WTC11 (cell line): Measurements from ENCODE around the gene UPF1. TPM values are rescaled to one million over a fixed set of nuclear protein-coding genes. Genes with fewer than 3 reads are reported as not detected.

Source experiments
- ATAC-seq: fragments of 200-7000 bp; cut with Tn5 transposase; 2 replicates; pipeline ENCODE4 v1.10.0; 2021; ENCODE audit warnings: mild to moderate bottlenecking, moderate library complexity
- CTCF ChIA-PET: fragments of 300-600 bp; sonication (Branson Sonifier 250); formaldehyde crosslinking; loops from one replicate; lab custom pipeline; 2021; ENCODE audit warnings: antibody characterized with exemption; lab: Charles Lee
- POLR2A ChIA-PET: fragments of 350-600 bp; sonication (Branson Sonifier 250); formaldehyde crosslinking; loops from one replicate; lab custom pipeline; 2021; ENCODE audit warnings: antibody characterized with exemption; lab: Charles Lee
- DNase-seq: peaks from one replicate; pipeline ENCODE4 v3.0.0; 2021; ENCODE audit warnings: low spot score
- H3K27ac Mint-ChIP-seq: 2 replicates; pipeline ENCODE4 v1.8.0; 2021; ENCODE audit warnings: mixed read lengths
- H3K27me3 Mint-ChIP-seq: 2 replicates; pipeline ENCODE4 v1.8.0; 2021; ENCODE audit warnings: low read depth, mild to moderate bottlenecking, moderate library complexity, mixed read lengths
- H3K36me3 Mint-ChIP-seq: 2 replicates; pipeline ENCODE4 v1.8.0; 2021; ENCODE audit warnings: mixed read lengths
- H3K4me1 Mint-ChIP-seq: 2 replicates; pipeline ENCODE4 v1.8.0; 2022; ENCODE audit warnings: mixed read lengths
- H3K4me3 Mint-ChIP-seq: 2 replicates; pipeline ENCODE4 v1.8.0; 2021; ENCODE audit warnings: mild to moderate bottlenecking, moderate library complexity, mixed read lengths
- H3K9me3 Mint-ChIP-seq: 2 replicates; pipeline ENCODE4 v1.8.0; 2021; ENCODE audit warnings: mixed read lengths
- ATF2 ChIP-seq: sonication (generic); formaldehyde crosslinking; IDR thresholded peaks from 2 replicates; pipeline ENCODE4 v1.8.1; 2022; ENCODE audit warnings: low read depth, missing genetic modification reagents, borderline replicate concordance
- ATF6 ChIP-seq: sonication (generic); formaldehyde crosslinking; IDR thresholded peaks from 2 replicates; pipeline ENCODE4 v1.8.1; 2023; ENCODE audit warnings: mild to moderate bottlenecking, missing genetic modification reagents
- FOXP1 ChIP-seq: sonication (generic); formaldehyde crosslinking; IDR thresholded peaks from 2 replicates; pipeline ENCODE4 v1.8.0; 2022; ENCODE audit warnings: missing genetic modification reagents, mild to moderate bottlenecking, moderate library complexity, borderline replicate concordance
- FOXP4 ChIP-seq: sonication (generic); formaldehyde crosslinking; IDR thresholded peaks from 2 replicates; pipeline ENCODE4 v1.8.0; 2022; ENCODE audit warnings: mild to moderate bottlenecking, missing genetic modification reagents
- IRF1 ChIP-seq: sonication (generic); formaldehyde crosslinking; IDR thresholded peaks from 2 replicates; pipeline ENCODE4 v1.8.0; 2023; ENCODE audit warnings: missing genetic modification reagents
- MAX ChIP-seq: sonication (generic); formaldehyde crosslinking; IDR thresholded peaks from 2 replicates; pipeline ENCODE4 v1.8.0; 2022; ENCODE audit warnings: mild to moderate bottlenecking, missing genetic modification reagents
- MXD4 ChIP-seq: fragments of 250-450 bp; sonication (Bioruptor Pico); IDR thresholded peaks from 2 replicates; pipeline ENCODE4 v1.8.0; 2021; ENCODE audit warnings: mild to moderate bottlenecking, moderate library complexity, borderline replicate concordance
- NFE2L1 ChIP-seq: sonication (generic); formaldehyde crosslinking; IDR thresholded peaks from 2 replicates; pipeline ENCODE4 v1.8.1; 2023; ENCODE audit warnings: missing genetic modification reagents
- NFYB ChIP-seq: sonication (generic); formaldehyde crosslinking; conservative IDR thresholded peaks from 2 replicates; pipeline ENCODE4 v1.8.0; 2022; ENCODE audit warnings: low read depth, missing genetic modification reagents
- PREB ChIP-seq: sonication (generic); formaldehyde crosslinking; IDR thresholded peaks from 2 replicates; pipeline ENCODE4 v1.8.1; 2022; ENCODE audit warnings: mild to moderate bottlenecking, missing genetic modification reagents, moderate library complexity, borderline replicate concordance
- RORB ChIP-seq: fragments of 250-450 bp; sonication (Bioruptor Pico); IDR thresholded peaks from 2 replicates; pipeline ENCODE4 v1.9.0; 2021; ENCODE audit warnings: mild to moderate bottlenecking
- SMAD4 ChIP-seq: sonication (generic); formaldehyde crosslinking; IDR thresholded peaks from 2 replicates; pipeline ENCODE4 v1.8.0; 2022; ENCODE audit warnings: mild to moderate bottlenecking, missing genetic modification reagents
- USF2 ChIP-seq: sonication (generic); formaldehyde crosslinking; IDR thresholded peaks from 2 replicates; pipeline ENCODE4 v1.8.1; 2023; ENCODE audit warnings: mild to moderate bottlenecking, missing genetic modification reagents, moderate library complexity
- ZNF281 ChIP-seq: sonication (generic); formaldehyde crosslinking; IDR thresholded peaks from 2 replicates; pipeline ENCODE4 v1.8.0; 2023; ENCODE audit warnings: mild to moderate bottlenecking, missing genetic modification reagents
- ZNF512 ChIP-seq: sonication (generic); formaldehyde crosslinking; IDR thresholded peaks from 2 replicates; pipeline ENCODE4 v1.8.1; 2022; ENCODE audit warnings: missing genetic modification reagents, borderline replicate concordance
- total RNA-seq: library from RNA; stranded (reverse); gene quantifications from 3 replicates; pipeline ENCODE4 v1.2.3, GENCODE V29; 2021

The UPF1 gene
- total RNA-seq, 1 experiment from 2014 or later: 82.5 TPM

- no peak for DNase-seq
- POLR2A ChIA-PET: no interaction called here
- Mint-ChIP-seq H3K27me3 (peaks cover 91% of the 10 kb centered on the region), H3K36me3 (no peaks in the 10 kb centered on the region), H3K4me3 (no peak overlapping the region), H3K9me3 (no peaks in the 10 kb centered on the region), H3K4me1 (peaks cover 11% of the 10 kb centered on the region), H3K27ac (no peak overlapping the region)
- CTCF ChIA-PET: interaction anchor here (1.1 to 1.4 kb wide), 2 partner anchors 39 to 54 kb away, joined by 4 to 7 read pairs; partner anchors contain the start of gene UPF1
- TF ChIP-seq ATF2 (CRISPR knock-in tag) (no peak), IRF1 (CRISPR knock-in tag) (no peak), FOXP4 (CRISPR knock-in tag) (no peak), FOXP1 (CRISPR knock-in tag) (no peak), USF2 (CRISPR knock-in tag) (no peak), ZNF281 (CRISPR knock-in tag) (no peak), MXD4 (CRISPR knock-in tag) (no peak), RORB (CRISPR knock-in tag) (no peak), PREB (CRISPR knock-in tag) (no peak), NFE2L1 (CRISPR knock-in tag) (no peak), MAX (CRISPR knock-in tag) (no peak)
- no peak for ATAC-seq
Observed at GRCh38 chr19:18792661-18793060, 39.1 kb upstream of the UPF1 start.

GRCh38 chr19:18793144-18794028, 38.4 kb upstream of the UPF1 start:
- no peak overlapping the region for H3K4me3 Mint-ChIP-seq
- H3K4me1 Mint-ChIP-seq: peaks cover 11% of the 10 kb centered on the region
- ATAC-seq (no peak), DNase-seq (no peak)
- TF ChIP-seq ZNF512 (CRISPR knock-in tag) (no peak), SMAD4 (no peak), ATF6 (CRISPR knock-in tag) (no peak), NFYB (CRISPR knock-in tag) (no peak)
- H3K36me3 Mint-ChIP-seq: no peaks in the 10 kb centered on the region
- H3K9me3 Mint-ChIP-seq: no peaks in the 10 kb centered on the region
- ChIA-PET CTCF (interaction anchor here (1.0 to 1.4 kb wide), 3 partner anchors 13 to 53 kb away, joined by 4 to 7 read pairs (median 4); partner anchors contain the start of gene UPF1), POLR2A (no interaction called here)
- H3K27ac Mint-ChIP-seq: no peak overlapping the region
- H3K27me3 Mint-ChIP-seq: peaks cover 84% of the 10 kb centered on the region
